AG09309 (cell line): ENCODE results near the gene SDK2.
"Not testable (repeated sequence)": the region's sequence is repeated elsewhere in the genome, so short reads cannot be mapped to it uniquely, and the experiment has no call there.

Source experiments
- DNase-seq: peaks from one replicate; pipeline ENCODE4 v3.0.0-alpha.2; 2010; ENCODE audit warnings: low read depth
- H3K4me3 ChIP-seq: 2 replicates; pipeline ENCODE4 v1.5.1; 2011; ENCODE audit warnings: mild to moderate bottlenecking, low read depth, low read length, moderate library complexity; ENCODE audit not compliant: control insufficient read depth
- TF ChIP-seq, protein P1 (sequence below): IDR thresholded peaks from 2 replicates; pipeline ENCODE4 v1.5.1; 2011; ENCODE audit warnings: mild to moderate bottlenecking, low read depth, low read length, inconsistent platforms; ENCODE audit not compliant: insufficient read depth, control insufficient read depth; ENCODE audit errors: missing control alignments

Gene SDK2

DNA sequence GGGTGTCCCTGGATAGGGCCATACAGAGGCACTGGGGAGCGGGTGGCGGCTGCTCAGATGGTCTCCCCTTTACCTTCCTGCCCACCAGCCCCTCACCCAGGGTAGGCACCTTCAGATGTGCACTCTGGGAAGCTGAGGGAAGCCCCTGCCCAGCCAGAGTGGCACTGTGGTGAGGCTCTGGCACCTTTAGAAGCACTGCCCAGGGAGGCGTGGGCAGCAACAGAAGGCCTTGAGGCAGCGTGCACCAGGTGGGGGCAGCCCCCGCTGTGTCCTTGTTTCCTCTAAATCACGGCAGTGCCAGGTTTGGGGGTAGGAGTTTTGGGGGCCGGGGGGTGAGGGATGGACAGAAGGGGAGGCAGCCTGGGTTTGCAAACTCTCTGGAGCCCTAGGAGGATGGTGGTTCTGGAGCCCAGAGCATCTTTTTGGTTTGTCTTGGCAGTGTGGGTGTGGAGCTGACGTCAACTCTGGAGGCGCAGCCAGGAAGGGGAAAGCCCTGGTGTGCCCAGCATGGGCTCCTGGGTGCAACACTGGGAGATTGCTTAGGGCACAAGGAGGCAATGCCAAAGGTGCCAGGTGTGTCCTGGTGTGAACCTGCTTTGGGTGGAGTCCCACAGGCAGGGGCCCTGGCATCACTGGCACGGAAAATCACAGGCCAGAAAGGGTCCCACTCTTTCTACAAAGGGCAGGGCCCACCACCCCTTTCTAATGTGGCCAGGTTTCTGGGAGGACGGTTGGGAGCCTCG lies 309.3 kb downstream of the SDK2 start:
- TF ChIP-seq, protein P1, sequence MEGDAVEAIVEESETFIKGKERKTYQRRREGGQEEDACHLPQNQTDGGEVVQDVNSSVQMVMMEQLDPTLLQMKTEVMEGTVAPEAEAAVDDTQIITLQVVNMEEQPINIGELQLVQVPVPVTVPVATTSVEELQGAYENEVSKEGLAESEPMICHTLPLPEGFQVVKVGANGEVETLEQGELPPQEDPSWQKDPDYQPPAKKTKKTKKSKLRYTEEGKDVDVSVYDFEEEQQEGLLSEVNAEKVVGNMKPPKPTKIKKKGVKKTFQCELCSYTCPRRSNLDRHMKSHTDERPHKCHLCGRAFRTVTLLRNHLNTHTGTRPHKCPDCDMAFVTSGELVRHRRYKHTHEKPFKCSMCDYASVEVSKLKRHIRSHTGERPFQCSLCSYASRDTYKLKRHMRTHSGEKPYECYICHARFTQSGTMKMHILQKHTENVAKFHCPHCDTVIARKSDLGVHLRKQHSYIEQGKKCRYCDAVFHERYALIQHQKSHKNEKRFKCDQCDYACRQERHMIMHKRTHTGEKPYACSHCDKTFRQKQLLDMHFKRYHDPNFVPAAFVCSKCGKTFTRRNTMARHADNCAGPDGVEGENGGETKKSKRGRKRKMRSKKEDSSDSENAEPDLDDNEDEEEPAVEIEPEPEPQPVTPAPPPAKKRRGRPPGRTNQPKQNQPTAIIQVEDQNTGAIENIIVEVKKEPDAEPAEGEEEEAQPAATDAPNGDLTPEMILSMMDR, result no peak
- no peak for DNase-seq
- no peak overlapping the region for H3K4me3 ChIP-seq

DNA sequence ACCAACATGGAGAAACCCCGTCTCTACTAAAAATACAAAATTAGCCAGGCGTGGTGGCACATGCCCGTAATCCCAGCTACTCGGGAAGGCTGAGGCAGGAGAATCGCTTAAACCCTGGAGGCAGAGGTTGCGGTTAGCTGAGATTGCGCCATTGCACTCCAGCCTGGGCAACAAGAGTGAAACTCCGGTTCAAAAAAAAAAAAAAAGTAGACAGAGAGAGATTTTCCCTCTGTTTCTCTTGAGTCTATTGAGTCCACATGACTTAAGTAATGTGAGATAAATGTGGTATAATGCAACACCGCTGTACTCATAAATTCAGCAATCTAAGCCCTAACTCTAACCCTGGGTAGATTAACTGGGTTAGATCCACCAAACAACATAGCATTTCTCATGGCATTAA lies 310.8 kb downstream of the SDK2 start:
- DNase-seq, result peak; percentile 76
- H3K4me3 ChIP-seq, result not testable (repeated sequence)

DNA sequence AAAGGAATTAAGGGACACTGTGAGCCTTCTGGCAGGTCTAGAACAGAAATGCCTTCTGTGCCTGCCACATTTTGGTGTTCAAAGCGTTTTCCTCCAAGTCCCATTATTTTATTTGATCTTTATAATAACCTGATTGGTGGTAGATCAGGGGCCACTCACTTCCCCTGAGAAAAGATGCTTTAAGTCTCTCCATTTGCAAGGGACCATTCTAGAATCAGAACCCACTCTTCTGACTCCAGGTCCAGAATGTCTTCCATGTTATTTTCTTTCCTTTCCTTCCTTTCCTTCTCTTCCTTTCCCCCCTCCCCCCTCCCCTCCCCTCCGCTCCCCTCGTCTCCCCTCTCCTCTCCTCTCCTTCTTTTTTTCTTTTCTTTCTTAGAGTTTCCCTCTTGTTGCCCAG lies 313.2 kb downstream of the SDK2 start:
- H3K4me3 ChIP-seq, result no peak overlapping the region
- DNase-seq, result no peak
- TF ChIP-seq, protein P1, result no peak

DNA sequence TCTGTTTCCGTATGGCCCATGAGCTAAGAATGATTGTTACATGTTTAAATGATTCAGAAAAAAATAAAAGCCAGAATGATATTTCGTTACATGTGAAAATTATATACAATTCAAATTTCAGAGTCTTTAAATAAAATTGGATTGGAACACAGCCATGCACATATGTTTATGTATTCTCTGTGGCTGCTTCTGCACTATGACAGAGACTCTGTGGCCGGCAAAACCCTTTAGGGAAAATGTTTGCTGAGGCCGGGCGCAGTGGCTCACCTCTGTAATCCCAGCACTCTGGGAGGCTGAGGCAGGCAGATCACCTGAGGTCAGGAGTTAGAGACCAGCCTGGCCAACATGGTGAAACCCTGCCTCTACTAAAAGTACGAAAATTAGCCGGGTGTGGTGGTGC lies 316.6 kb downstream of the SDK2 start:
- H3K4me3 ChIP-seq, result no peak overlapping the region
- no peak for DNase-seq
- TF ChIP-seq, protein P1, result no peak

DNA sequence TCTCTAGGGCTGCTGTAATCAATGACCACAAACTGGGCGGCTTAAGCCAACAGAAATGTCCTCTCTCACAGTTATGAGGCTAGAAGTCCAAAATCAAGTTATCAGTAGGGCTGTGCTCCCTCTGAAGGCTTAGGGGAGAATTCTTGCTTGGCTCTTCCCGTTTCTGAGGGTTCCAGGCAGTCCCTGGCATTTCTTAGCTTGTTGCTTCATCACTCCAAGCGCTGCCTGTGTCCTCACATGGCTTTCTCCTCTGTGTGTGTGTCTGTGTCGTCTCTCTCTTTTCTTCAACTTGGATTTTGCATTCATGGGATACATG lies 318.8 kb downstream of the SDK2 start:
- peak; percentile 84 for DNase-seq
- no peak overlapping the region for H3K4me3 ChIP-seq
- TF ChIP-seq, protein P1, result peak; percentile 40

DNA sequence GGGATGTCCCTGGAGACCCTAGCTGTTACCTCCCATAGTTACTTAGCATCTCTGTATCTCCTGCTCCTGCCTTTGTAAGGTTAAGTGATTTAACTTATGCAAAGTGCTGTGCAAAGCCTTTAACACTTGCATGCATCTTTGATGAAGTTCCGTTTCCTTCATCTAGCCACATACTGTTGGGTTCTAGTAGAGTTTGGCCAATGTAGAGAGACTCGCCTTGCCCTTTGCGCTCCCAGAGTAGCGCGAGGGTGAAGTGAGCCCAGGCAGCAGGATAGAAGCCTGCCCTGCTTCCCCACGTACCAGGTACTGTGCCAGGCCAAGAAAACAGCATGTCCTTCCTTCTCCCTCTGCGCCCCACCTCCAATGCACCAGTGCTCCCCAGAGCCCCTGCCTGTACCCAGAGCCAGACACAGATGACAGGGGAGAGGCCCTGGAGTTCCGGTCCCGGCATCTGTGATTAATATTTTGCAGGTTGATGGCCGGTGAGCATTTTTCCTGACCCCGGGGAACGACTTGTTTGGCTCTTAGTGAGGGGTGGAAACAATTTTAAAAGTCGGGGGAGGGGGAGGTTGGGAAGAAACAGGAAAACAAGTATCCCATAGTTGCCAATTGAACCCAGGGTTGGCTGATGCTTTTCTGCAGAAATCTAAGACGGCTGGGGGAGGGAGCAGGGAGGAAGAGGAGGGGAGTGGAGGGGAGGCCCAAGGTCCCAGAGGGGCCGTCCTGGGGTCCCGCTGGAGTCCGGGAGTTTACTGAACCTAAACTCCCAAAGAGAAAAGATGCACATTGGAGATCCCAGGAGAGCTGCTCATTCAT lies 319.3 kb downstream of the SDK2 start:
- DNase-seq, result no peak
- TF ChIP-seq, protein P1, result no peak
- H3K4me3 ChIP-seq, result no peak overlapping the region

DNA sequence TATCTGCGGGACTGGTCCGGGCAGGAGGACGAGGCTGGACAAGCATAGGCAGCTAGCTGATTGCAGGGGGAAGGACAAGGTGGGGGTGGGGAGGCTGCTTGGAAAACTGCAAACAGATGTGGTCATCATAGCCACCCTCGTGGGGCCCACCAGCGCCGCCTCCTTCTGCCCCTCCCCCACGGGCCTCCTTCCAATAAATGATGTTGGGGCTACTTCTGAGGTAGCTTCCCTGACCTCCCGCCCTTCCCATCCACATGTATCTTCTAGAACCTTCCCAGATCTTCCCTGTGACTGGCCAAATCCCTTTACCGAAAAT lies 320.1 kb downstream of the SDK2 start:
- TF ChIP-seq, protein P1, result no peak
- no peak overlapping the region for H3K4me3 ChIP-seq
- DNase-seq, result no peak
